HG03565 (cell line): ENCODE measurements around the gene LYL1.

Source experiments
- ATAC-seq: cut with Tn5 transposase; IDR thresholded peaks from one replicate; pipeline ENCODE4 v1.9.1; 2021; ENCODE audit warnings: mild to moderate bottlenecking, moderate library complexity; ENCODE audit not compliant: unreplicated experiment

Gene LYL1

GRCh38 chr19:13094771-13095392 is 7.8 kb downstream of the LYL1 start:
- no peak for ATAC-seq

- no peak for ATAC-seq
Observed at GRCh38 chr19:13094106-13094504, 8.6 kb downstream of the LYL1 start.

GRCh38 chr19:13093407-13094105 is 9.1 kb downstream of the LYL1 start:
- ATAC-seq = no peak

GRCh38 chr19:13092606-13093235 is 9.9 kb downstream of the LYL1 start:
- ATAC-seq = no peak

- ATAC-seq = no peak
Observed at GRCh38 chr19:13092158-13092543, 10.5 kb downstream of the LYL1 start.

GRCh38 chr19:13091400-13092157 is 11.1 kb downstream of the LYL1 start:
- ATAC-seq = no peak

GRCh38 chr19:13090511-13091231 is 12.0 kb downstream of the LYL1 start:
- no peak for ATAC-seq

GRCh38 chr19:13089857-13090507 is 12.7 kb downstream of the LYL1 start:
- ATAC-seq = no peak

GRCh38 chr19:13089139-13089856 is 13.4 kb downstream of the LYL1 start:
- no peak for ATAC-seq

GRCh38 chr19:13087795-13088537 is 14.7 kb downstream of the LYL1 start:
- ATAC-seq = no peak

- ATAC-seq = no peak
Observed at GRCh38 chr19:13087295-13087694, 15.4 kb downstream of the LYL1 start.

- no peak for ATAC-seq
Observed at GRCh38 chr19:13086341-13086740, 16.3 kb downstream of the LYL1 start.

GRCh38 chr19:13085666-13086065 is 17.0 kb downstream of the LYL1 start:
- ATAC-seq = no peak

GRCh38 chr19:13083627-13084026 is 19.0 kb downstream of the LYL1 start:
- no peak for ATAC-seq

GRCh38 chr19:13083008-13083404 is 19.7 kb downstream of the LYL1 start:
- no peak for ATAC-seq

- no peak for ATAC-seq
Observed at GRCh38 chr19:13082192-13083007, 20.3 kb downstream of the LYL1 start.

GRCh38 chr19:13079542-13079986 is 23.1 kb downstream of the LYL1 start:
- no peak for ATAC-seq

GRCh38 chr19:13078897-13079541 is 23.6 kb downstream of the LYL1 start:
- ATAC-seq = no peak
